ENCODE results near the gene SLC6A6. TPM values are rescaled to one million over a fixed set of nuclear protein-coding genes. Genes with fewer than 3 reads are reported as not detected.
A peak's percentile ranks its signal among the peaks of the same experiment; 100 is the strongest.

SLC6A6 gene
- total and polyA plus RNA-seq, 7 donors, result 10.3 to 104 (median 36.2) TPM

DNA sequence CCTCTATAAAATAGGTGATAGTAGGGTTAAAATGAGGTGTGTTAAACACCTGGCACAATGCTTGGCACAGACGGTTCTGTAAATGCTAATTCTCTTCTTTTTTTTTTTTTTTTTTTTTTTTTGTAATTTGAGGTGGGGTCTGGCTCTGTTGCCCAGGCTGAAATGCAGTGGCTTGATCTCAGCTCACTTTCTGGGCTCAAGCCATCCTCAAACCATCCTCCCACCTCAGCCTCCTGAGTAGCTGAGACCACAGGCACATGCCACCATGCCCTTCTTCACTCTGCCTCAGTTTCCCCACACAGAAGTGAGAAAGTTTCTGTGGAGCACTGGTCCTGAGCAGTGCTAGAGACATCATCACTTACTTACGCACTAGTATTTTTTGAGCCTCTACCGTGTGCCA, 57.4 kb downstream of the SLC6A6 start:
- 65 to 79% (median 77%) methylated on average over 3 of the region's 3 CpGs for WGBS, 3 donors
- no peak for DNase-seq
- no peaks in the 10 kb centered on the region for H3K27me3 ChIP-seq (ENCODE audit: insufficient read depth in 3 of 3, low read length in 2 of 3)
- H3K27ac ChIP-seq, result no peak overlapping the region
- no peak overlapping the region for H3K4me3 ChIP-seq
- TF ChIP-seq, protein P1, sequence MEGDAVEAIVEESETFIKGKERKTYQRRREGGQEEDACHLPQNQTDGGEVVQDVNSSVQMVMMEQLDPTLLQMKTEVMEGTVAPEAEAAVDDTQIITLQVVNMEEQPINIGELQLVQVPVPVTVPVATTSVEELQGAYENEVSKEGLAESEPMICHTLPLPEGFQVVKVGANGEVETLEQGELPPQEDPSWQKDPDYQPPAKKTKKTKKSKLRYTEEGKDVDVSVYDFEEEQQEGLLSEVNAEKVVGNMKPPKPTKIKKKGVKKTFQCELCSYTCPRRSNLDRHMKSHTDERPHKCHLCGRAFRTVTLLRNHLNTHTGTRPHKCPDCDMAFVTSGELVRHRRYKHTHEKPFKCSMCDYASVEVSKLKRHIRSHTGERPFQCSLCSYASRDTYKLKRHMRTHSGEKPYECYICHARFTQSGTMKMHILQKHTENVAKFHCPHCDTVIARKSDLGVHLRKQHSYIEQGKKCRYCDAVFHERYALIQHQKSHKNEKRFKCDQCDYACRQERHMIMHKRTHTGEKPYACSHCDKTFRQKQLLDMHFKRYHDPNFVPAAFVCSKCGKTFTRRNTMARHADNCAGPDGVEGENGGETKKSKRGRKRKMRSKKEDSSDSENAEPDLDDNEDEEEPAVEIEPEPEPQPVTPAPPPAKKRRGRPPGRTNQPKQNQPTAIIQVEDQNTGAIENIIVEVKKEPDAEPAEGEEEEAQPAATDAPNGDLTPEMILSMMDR (IDR thresholded peaks at IDR 0.05), result no peak
- no peaks in the 10 kb centered on the region for H3K9me3 ChIP-seq
- no peak for ATAC-seq
- H3K4me1 ChIP-seq, result peaks cover 33% of the 10 kb centered on the region
- H3K36me3 ChIP-seq (ENCODE audit: insufficient read depth in 1 of 2, low read depth in 1 of 2), result peaks cover 0 to 78% of the 10 kb centered on the region in 2 donors
- intact Hi-C loops (cut with DNase I), result loop anchor here (2.0 to 10.0 kb wide), 3 partner anchors 57 to 565 kb away; partner anchors contain the start of gene SLC6A6 (in 2 of the 2)

DNA sequence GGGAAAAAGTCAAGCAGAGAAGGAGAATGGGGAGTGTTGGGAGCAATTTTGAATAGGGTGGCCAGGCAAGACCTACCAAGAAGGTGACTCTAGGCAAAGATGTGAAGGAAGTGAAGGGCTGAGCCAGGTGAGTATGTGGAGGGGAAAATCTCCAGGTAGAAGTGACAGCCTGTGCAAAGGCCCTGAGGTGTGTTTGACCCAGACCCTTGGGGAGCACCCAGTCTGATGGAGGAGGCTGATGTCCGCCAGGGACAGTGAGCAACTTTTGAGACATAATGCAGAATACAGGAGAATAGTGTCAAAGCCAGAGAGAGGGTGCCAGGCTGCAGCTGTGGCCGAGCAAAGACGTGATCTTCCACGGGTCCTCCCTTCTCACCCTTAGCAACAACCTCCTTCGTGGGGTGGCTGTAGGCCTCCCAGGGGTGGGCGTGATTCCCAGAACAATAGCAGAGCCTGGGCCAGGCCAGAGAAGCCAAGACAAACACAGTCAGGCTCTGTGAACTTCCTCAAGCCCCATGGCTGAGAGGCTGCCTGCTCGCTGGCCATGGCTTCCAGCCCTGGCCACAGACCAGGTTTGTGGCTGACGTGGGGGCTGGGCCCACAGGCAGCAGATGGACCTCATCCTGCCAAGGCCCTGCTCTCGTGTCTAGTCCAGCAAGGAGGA, 58.1 kb downstream of the SLC6A6 start:
- DNase-seq (peak; percentile 76 to 87), ATAC-seq (peak; percentile 75 to 90 (median 83))
- TF ChIP-seq, protein P1 (IDR thresholded peaks at IDR 0.05), result no peak
- Histone ChIP-seq H3K9me3 (no peaks in the 10 kb centered on the region), H3K27me3 (ENCODE audit: insufficient read depth in 3 of 3, low read length in 2 of 3) (no peaks in the 10 kb centered on the region), H3K27ac (peak overlapping the region; percentile 70), H3K36me3 (ENCODE audit: insufficient read depth in 1 of 2, low read depth in 1 of 2) (peaks cover 0 to 79% of the 10 kb centered on the region in 2 donors), H3K4me3 (no peak overlapping the region), H3K4me1 (peaks cover 26% of the 10 kb centered on the region)
- WGBS, 3 donors, result 22 to 31% (median 25%) methylated on average over 9 of the region's 9 CpGs
- intact Hi-C loops (cut with DNase I), result loop anchor here (2.0 to 10.0 kb wide), 2 partner anchors 58 to 566 kb away; partner anchors contain the start of gene SLC6A6 (in 1 of the 2)

DNA sequence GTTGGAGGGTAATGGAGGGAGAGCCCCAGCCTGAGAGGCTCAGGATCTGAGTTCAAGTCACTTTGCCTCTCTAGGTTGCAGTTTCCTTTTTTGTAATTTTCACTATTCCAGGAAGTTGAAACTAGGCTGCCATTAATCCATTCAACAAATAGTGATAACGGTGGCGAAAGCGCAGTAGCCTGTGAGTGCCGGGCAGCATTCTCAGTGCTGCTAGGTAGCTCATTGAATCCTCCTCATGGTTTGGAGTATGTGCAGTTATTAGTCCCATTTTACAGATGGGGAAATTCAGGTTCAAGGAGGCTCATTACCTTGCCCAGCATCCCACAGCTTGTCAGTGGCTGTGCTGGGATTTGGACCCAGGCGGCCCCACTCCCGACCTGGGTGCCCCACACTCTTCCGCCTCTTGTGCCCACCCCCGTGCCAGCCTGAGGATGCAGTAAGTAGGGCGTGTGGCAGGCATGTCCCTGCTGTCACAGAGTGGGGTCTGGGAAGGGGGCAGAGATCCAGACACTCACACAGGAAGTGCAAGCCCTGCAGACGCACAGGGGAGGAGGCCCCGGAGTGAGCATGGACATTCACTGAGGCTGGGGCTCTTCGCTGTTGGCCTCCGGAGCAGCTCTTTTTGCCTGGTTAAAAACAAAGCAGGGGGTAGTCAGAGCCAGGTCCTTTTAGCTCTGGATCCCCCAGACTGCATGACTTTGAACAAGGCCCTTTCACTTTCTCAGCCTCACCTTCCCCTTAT, 58.8 kb downstream of the SLC6A6 start:
- no peak overlapping the region for H3K4me3 ChIP-seq
- H3K27me3 ChIP-seq (ENCODE audit: insufficient read depth in 3 of 3, low read length in 2 of 3), result no peaks in the 10 kb centered on the region
- no peak for ATAC-seq
- no peaks in the 10 kb centered on the region for H3K9me3 ChIP-seq
- intact Hi-C loops (cut with DNase I), result loop anchor here (2.0 to 10.0 kb wide), 2 partner anchors 58 to 566 kb away; partner anchors contain the start of gene SLC6A6 (in 1 of the 2)
- H3K4me1 ChIP-seq, result peaks cover 23% of the 10 kb centered on the region
- H3K36me3 ChIP-seq (ENCODE audit: insufficient read depth in 1 of 2, low read depth in 1 of 2), result peaks cover 0 to 85% of the 10 kb centered on the region in 2 donors
- DNase-seq, result no peak
- peak overlapping the region; percentile 70 for H3K27ac ChIP-seq
- TF ChIP-seq, protein P1 (IDR thresholded peaks at IDR 0.05), result no peak
- 78 to 80% (median 79%) methylated on average over 12 to 13 of the region's 13 CpGs for WGBS, 3 donors

DNA sequence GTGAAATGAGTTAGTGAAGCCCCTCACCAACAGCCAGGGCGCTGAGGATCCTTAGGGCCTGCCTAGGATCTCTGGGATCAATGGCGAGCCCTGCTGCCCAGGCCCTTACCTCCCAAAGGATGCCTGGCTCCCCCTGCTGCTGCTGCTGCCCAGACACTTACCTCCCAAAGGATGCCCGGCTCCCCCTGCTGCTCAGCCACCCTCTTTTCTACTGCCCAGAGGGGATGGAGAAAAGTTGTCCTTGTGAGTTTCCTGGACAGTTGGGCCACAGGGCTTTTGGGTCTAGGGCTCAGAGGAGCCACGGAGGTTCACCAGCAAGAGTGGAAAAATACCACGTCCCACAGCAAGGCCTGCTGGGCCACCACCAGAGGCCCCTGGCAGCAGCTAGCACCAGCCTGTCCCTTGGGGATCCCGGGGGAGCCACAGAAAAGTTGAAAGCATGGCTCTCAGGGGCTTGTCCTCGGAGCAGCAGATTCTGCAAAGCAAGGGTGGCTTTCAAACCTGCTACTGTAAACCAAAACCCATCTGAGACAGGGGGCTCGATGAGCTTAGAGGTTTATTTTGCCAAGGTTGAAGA, 59.4 kb downstream of the SLC6A6 start:
- H3K9me3 ChIP-seq, result no peaks in the 10 kb centered on the region
- H3K4me3 ChIP-seq, result no peak overlapping the region
- DNase-seq, result no peak
- intact Hi-C loops (cut with DNase I), result loop anchor here (2.0 to 10.0 kb wide), 2 partner anchors 59 to 567 kb away; partner anchors contain the start of gene SLC6A6 (in 1 of the 2)
- H3K27ac ChIP-seq, result no peak overlapping the region
- H3K4me1 ChIP-seq, result peaks cover 23% of the 10 kb centered on the region
- TF ChIP-seq, protein P1 (IDR thresholded peaks at IDR 0.05), result peak; percentile 39
- WGBS, 3 donors, result 78 to 87% (median 80%) methylated on average over 8 of the region's 8 CpGs
- peaks cover 0 to 88% of the 10 kb centered on the region in 2 donors for H3K36me3 ChIP-seq (ENCODE audit: insufficient read depth in 1 of 2, low read depth in 1 of 2)
- H3K27me3 ChIP-seq (ENCODE audit: insufficient read depth in 3 of 3, low read length in 2 of 3), result no peaks in the 10 kb centered on the region
- peak; percentile 26 to 58 (median 36) for ATAC-seq
